HUDEP-2 (cell line): Measurements from ENCODE around the gene ANKFN1.
A peak's percentile ranks its signal among the peaks of the same experiment; 100 is the strongest.

Experiments used
- DNase-seq, 76 experiments: peaks; one replicate each; lab custom pipeline; 2025; ENCODE audit not compliant: unreplicated experiment in 76 of 76; lab: John Stamatoyannopoulos, UW

The ANKFN1 gene, protein sequence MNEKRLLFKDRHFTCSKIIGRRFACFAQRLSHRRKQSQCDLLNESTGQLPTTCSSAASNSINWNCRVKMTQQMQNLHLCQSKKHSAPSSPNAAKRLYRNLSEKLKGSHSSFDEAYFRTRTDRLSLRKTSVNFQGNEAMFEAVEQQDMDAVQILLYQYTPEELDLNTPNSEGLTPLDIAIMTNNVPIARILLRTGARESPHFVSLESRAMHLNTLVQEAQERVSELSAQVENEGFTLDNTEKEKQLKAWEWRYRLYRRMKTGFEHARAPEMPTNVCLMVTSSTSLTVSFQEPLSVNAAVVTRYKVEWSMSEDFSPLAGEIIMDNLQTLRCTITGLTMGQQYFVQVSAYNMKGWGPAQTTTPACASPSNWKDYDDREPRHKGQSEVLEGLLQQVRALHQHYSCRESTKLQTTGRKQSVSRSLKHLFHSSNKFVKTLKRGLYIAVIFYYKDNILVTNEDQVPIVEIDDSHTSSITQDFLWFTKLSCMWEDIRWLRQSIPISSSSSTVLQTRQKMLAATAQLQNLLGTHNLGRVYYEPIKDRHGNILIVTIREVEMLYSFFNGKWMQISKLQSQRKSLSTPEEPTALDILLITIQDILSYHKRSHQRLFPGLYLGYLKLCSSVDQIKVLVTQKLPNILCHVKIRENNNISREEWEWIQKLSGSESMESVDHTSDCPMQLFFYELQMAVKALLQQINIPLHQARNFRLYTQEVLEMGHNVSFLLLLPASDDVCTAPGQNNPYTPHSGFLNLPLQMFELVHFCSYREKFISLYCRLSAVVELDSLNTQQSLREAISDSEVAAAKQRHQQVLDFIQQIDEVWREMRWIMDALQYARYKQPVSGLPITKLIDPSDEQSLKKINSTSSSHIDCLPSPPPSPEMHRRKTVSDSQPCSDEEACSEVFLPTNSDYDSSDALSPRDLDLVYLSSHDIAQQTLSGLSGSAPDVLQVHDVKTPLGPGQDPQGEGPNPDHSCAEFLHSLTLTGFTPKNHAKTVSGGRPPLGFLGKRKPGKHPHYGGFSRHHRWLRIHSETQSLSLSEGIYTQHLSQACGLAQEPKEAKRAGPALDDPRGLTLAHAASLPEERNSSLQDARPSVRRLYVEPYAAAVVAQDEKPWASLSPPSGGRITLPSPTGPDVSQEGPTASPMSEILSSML

DNA sequence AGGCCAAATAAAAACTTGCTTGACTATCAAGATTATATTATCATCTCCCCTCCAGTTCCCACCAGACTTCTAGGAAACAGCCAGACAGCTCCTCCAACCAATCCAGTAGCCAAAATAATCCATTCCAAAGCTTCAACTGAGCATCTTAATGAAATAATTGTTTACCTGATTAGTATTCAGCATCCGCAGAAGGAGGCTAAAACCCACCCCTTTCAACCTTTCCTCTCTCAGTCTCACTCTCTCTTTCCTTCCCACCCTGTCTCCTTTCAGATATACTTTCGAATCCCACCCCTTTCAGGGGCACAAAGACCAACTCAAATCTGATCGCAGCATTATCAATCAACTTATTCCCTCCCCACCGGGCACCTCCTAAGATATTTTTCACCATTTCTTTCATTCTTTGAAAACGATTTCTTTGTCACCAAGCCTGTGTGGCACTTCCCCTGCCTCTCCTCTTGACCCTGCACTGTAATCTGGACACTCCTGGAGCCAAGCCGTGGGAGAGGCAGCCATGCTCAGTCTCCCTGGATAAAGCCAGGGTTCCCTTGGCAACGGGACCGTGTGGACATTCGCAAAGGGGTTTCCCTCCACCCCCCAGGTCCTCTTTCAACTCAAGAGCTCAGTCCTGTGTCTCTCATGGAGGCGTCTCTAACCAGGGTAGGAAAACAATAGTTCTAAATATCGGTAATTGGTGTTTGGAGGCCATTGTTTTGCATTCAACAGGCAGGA lies at the start of gene ANKFN1:
ANKFN1 (plus strand) TSS at position 602 of the 729 bp plus-strand sequence. CDS start 59,193 bp downstream, outside the sequence.
- no peak for DNase-seq

- no peak for DNase-seq
These were observed 44.4 kb upstream of the ANKFN1 start for GRCh38 chr17:56108811-56109284.

- DNase-seq = no peak
These were observed 43.4 kb upstream of the ANKFN1 start for GRCh38 chr17:56109836-56110235.

GRCh38 chr17:56110463-56111135 lies 42.7 kb upstream of the ANKFN1 start:
- no peak for DNase-seq

DNA sequence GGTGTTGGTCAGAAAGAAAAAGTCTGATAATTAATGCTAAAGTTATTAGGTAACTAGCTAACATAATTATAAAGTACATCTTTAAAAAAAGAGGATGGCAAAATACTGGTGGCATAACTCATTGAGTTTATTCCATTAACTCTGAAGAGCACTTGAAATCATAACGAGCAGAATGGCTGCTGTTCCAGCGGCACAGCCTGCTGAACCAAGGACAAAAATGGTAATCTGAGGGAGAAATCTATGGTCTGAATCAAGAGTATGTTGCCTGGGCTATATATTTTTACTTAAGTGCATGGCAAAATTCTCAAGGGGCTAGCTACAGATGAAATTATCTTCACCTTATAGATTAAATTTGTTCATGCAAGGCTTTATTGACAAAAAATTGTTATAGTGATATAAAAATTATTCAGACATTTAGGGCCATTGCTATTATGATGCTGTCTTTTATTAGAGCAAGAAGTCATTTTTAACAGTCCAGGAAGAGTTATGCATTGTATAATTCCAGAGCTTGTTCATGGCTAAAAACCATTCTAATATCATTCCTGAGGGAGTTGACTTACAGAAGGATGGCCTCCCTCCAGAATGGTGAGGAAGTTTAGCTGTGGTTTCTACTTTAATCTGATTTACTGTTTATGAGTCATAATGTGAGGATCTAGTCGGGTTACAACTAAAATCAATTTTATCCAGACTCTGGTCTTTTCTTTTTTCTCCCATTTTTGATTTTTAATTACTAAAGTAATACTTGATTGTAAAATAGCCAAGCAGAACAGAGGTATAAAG lies 41.4 kb upstream of the ANKFN1 start:
- DNase-seq = no peak

- DNase-seq = no peak
These were observed 39.8 kb upstream of the ANKFN1 start for GRCh38 chr17:56113486-56113885.

- no peak for DNase-seq
These were observed 38.8 kb upstream of the ANKFN1 start for GRCh38 chr17:56114469-56114868.

DNA sequence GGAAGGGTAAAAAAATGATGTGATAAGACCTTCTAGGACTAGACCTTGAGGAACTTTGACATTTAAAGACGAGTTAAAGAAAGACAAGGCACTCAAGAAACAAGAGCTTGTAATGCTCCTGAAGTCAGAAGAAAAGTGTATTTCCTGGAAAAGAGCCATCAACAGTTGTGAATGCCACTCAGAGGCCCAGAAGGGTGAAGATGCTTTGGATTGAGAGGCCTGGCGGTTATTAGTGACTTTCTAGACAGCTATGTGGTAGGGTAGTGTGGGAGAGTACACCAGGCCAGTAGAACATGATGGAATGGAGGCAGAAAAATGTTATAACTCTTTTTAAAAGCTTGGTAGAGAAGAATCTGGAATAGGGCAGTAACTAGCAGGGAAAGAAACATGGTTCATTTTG lies 34.1 kb upstream of the ANKFN1 start:
- DNase-seq = no peak

- no peak for DNase-seq
These were observed 33.3 kb upstream of the ANKFN1 start for GRCh38 chr17:56119936-56120335.

- DNase-seq = no peak
These were observed 31.9 kb upstream of the ANKFN1 start for GRCh38 chr17:56121191-56122051.

GRCh38 chr17:56125830-56126819 lies 27.1 kb upstream of the ANKFN1 start:
- peak in 9 of 76 experiments; percentile 1 to 28 (median 6) for DNase-seq

- DNase-seq = no peak
These were observed 23.2 kb upstream of the ANKFN1 start for GRCh38 chr17:56130026-56130425.

DNA sequence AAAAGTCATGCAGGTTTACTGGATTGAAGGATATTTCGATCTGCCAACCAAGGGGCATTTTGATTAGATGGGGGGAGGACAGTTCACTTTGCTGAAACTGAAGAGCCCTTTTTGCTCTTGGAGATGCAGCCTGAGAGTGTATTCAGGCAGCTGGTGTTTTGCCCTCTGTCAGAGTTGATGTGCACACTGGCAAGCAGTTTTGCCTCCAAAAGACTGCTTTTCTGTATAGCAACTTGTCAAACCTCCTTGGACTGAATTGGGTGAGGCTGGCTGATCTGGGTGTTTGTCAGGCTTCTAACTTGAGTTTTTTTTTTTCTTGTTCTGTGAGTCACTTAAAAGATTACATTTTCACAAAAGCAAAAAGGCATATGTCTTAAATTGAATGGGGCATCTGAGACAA lies 22.6 kb upstream of the ANKFN1 start:
- DNase-seq = no peak

DNA sequence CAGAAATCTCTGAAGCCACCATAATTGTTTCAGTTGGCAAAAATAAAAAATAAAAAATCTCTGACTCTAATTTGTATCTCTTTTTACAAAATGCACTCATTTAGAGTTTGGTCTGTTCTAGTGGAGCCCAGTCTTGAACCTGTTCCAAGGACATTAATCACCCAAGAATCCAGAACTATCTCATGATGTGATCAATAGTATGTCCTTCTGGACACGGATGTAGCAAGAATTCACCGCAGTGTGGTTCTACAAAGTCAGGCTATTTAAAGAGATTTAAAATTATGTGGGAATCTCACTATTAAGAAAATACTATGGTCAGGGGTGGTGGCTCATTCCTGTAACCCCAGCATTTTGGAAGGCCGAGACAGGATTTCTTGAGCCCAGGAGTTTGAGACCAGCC lies 21.8 kb upstream of the ANKFN1 start:
- DNase-seq = no peak

GRCh38 chr17:56136301-56136700 lies 17.0 kb upstream of the ANKFN1 start:
- no peak for DNase-seq

DNA sequence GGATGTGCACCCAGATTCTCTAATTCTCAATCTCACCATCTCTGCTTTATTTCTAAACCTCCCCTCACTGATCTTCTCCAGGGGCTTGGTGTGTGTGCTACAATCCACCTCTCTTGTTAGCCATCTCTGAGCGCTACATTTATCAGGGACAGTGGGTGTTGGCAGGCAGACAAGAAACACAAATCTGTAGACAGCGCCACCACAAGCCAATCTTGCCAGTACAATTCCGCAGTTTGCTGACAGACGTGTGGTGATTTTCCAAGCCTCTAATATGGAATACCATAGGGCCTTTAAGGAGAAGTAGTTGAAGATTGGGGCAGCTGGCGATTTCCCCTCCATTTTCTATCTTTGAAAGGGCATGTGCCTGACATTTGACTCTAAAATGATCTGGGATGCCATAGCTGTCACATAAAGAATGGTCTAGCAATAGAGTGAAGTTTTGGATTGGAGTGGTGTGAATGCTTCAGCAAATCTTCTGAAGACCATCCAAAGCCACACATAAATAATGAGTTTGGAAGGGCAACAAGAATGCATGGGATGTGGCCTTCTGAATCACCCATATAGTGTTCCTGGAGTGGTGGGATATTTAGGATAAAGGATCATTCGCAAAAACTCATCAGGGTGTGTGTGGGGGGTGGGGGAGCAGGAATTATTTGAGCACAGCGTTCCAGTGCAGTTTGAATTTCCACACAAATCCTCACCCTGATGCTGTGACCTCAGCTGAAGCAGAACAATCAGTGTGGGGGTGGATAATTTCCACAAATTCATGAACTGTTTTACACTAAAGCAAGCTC lies 12.0 kb upstream of the ANKFN1 start:
- DNase-seq = no peak
